NB4 (cell line): ENCODE measurements around the gene RNF212.

Experiments
- DNase-seq: peaks from one replicate; pipeline ENCODE4 v3.0.0; 2010; ENCODE audit warnings: low read depth
- H3K4me3 ChIP-seq: one replicate; pipeline ENCODE4 v1.5.1; 2011; ENCODE audit warnings: mild to moderate bottlenecking, low read depth, low read length, moderate library complexity
- MYC ChIP-seq: IDR thresholded peaks from 2 replicates; pipeline ENCODE4 v1.6.1; 2011; ENCODE audit warnings: low read depth, low read length
- POLR2A ChIP-seq: IDR thresholded peaks from 2 replicates; pipeline ENCODE4 v1.6.1; 2011; ENCODE audit warnings: mild to moderate bottlenecking; ENCODE audit not compliant: insufficient read length; ENCODE audit errors: extremely low read depth
- TF ChIP-seq, protein P1 (sequence below): IDR thresholded peaks from one replicate; pipeline ENCODE4 v1.5.1; 2012; ENCODE audit warnings: low read depth, low read length
- TF ChIP-seq, protein P2 (sequence below): IDR thresholded peaks from 2 replicates; pipeline ENCODE4 v1.6.1; 2011; ENCODE audit warnings: low read depth, low read length

The RNF212 gene

DNA sequence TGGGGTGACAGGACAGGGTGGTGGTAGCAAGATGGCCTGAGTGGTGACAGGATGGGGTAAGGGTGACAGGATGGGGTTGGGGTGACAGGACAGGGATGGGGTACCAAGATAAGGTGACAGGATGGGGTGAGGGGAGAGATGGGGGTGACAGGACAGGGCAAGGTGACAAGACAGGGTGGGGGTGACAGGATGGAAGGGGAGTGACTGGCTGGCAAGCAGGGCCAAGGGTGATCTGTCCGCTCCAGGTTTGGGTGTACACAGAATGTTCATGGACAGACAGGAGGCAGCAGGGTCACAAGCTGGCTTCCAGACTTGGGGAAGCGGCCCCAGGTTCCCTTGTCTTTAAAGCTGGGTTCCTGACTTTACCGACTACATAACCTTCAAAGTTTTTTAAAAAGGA, 23.3 kb downstream of the RNF212 start:
- TF ChIP-seq, protein P1, sequence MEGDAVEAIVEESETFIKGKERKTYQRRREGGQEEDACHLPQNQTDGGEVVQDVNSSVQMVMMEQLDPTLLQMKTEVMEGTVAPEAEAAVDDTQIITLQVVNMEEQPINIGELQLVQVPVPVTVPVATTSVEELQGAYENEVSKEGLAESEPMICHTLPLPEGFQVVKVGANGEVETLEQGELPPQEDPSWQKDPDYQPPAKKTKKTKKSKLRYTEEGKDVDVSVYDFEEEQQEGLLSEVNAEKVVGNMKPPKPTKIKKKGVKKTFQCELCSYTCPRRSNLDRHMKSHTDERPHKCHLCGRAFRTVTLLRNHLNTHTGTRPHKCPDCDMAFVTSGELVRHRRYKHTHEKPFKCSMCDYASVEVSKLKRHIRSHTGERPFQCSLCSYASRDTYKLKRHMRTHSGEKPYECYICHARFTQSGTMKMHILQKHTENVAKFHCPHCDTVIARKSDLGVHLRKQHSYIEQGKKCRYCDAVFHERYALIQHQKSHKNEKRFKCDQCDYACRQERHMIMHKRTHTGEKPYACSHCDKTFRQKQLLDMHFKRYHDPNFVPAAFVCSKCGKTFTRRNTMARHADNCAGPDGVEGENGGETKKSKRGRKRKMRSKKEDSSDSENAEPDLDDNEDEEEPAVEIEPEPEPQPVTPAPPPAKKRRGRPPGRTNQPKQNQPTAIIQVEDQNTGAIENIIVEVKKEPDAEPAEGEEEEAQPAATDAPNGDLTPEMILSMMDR: no peak
- TF ChIP-seq POLR2A (no peak), MYC (no peak)
- TF ChIP-seq, protein P2, sequence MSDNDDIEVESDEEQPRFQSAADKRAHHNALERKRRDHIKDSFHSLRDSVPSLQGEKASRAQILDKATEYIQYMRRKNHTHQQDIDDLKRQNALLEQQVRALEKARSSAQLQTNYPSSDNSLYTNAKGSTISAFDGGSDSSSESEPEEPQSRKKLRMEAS: no peak
- no peak overlapping the region for H3K4me3 ChIP-seq
- no peak for DNase-seq

DNA sequence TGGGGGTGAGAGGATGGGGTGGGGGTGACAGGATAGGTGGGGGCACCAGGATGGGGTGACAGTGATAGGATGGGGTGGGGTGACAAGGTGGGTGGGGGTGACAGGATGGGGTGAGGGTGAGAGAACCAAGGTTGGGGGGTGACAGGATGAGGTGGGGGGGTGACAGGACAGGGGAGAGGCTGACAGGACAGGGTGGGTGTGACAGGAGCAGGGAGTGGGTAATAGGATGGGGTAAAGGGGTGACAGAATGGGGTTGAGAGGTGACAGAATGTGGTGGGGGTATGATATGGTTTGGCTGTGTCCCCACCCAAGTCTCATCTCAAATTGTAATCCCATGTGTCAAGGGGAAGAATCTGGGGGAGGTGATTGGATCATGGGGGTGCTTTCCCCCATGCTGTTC, 26.0 kb downstream of the RNF212 start:
- H3K4me3 ChIP-seq: no peak overlapping the region
- TF ChIP-seq, protein P1: no peak
- TF ChIP-seq, protein P2: no peak
- TF ChIP-seq POLR2A (no peak), MYC (no peak)
- DNase-seq: no peak

DNA sequence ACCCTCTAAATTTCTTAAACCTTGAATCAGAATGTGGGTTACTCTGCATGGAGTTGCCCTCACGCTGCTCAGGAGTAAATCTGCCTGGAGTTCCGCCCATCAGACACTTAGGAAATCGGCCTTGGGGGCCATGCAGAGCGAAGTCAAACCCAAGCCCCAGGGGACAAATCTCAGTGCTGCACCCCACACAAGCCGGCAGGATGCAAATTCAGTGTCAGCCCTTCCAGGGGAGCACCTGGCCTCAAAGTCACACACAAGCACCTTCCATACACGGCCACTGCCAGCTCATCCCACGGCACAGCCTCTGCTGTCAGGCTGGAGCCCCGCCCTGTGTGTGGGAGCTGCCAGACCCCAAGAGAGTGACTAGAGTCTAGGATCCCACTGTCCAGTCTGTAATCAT, 27.4 kb downstream of the RNF212 start:
- no peak overlapping the region for H3K4me3 ChIP-seq
- TF ChIP-seq, protein P2: no peak
- TF ChIP-seq MYC: no peak
- no peak for DNase-seq

DNA sequence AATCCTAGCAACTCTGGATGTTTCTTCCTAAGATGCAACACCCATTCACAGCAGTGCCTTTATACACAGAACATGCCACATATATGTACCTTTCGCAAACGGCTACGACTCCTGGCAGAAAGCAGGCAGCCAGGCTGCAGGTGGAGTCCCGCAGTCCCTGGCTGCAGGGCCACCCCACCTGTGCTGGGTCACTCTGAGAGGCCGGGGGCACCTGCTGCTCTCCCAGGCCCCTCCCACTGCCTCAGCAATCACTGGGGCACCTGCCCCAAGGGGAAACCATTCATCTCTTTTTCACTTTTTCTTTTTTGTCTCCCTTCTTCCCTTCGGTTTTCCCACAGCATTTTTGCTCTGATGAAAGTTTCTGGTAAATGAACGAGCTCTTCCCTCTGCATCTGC, 28.0 kb downstream of the RNF212 start:
- no peak for DNase-seq
- TF ChIP-seq MYC (no peak), POLR2A (no peak)
- TF ChIP-seq, protein P2: no peak
- TF ChIP-seq, protein P1: no peak
- H3K4me3 ChIP-seq: no peak overlapping the region

DNA sequence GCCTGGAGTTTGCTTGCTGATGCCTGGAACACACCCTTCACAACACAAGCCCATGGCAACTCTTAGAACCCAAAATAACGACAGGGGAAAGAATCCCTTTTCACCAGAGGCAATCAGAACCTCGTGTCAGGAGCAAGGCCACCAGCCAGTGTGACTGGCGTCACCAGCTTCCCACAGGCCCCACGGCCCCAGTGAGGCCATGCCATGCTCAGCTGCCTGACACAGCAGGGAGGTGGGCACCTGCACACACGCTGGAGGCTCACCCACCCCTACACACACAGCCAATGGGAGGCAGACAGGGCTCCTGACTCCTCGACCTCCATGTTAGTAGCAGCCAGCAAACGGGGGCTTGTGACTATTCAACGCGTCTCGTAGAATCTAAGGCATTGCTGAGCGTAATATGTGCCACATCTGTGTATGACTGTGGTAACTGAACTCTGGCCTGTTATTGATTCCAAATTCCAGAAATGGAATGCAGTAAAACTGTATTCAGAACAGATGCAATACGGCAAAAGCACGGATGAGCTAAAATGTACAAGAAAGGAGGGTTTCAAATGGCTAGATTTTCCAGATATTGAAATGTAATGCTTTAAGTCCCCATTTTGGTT, 28.5 kb downstream of the RNF212 start:
- no peak for TF ChIP-seq POLR2A
- TF ChIP-seq, protein P1: no peak
- TF ChIP-seq, protein P2: no peak
- no peak for TF ChIP-seq MYC
- no peak overlapping the region for H3K4me3 ChIP-seq
- no peak for DNase-seq

DNA sequence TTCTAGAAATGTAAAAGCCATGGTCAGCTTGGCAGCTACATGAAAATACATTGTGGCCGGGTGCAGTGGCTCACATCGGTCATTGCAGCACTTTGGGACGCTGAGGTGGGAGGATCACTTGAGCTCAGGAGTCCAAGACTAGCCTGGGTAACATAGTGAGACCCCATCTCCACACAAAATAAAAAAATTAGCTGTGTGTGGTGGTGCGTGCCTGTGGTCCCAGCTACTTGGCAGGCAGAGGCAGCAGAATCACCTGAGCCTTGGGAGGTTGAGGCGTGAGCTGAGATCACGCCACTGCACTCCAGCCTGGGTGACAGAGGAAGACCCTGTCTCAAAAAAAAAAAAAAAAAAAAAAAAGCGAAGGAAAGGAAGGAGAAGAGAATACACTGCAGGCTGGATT, 29.0 kb downstream of the RNF212 start:
- no peak for DNase-seq
- H3K4me3 ChIP-seq: no peak overlapping the region
- no peak for TF ChIP-seq MYC
- no peak for TF ChIP-seq POLR2A
- TF ChIP-seq, protein P2: no peak
- TF ChIP-seq, protein P1: no peak
